HG02571 (cell line): ENCODE results near the gene DLGAP1.
"Not testable (repeated sequence)": the region's sequence is repeated elsewhere in the genome, so short reads cannot be mapped to it uniquely, and the experiment has no call there.

Experiments used
- ATAC-seq: cut with Tn5 transposase; IDR thresholded peaks from one replicate; pipeline ENCODE4 v1.9.1; 2021; ENCODE audit warnings: mild to moderate bottlenecking, moderate library complexity; ENCODE audit not compliant: unreplicated experiment

Gene DLGAP1

GRCh38 chr18:4101009-4101408 lies 354.1 kb downstream of the DLGAP1 start:
- ATAC-seq: no peak

DNA sequence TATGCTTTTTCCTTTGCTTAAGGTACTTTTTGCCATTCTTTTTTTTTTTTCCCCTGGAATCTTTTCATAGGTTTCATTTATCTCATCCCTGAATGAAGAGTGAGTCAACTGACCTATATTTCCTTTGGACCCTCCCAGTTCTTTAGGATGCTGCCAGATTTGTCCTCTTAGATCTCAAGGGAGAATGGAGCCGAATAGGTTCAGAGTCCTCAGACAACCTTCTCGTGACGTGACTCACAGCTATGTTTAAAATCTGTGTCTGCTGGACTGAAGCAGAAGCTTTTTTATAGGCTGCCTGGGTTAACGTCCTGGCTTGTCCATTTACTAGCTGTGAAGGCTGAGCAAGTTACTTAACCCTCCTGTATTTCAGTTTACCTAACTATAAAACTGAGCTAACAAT lies 358.6 kb downstream of the DLGAP1 start:
- no peak for ATAC-seq

DNA sequence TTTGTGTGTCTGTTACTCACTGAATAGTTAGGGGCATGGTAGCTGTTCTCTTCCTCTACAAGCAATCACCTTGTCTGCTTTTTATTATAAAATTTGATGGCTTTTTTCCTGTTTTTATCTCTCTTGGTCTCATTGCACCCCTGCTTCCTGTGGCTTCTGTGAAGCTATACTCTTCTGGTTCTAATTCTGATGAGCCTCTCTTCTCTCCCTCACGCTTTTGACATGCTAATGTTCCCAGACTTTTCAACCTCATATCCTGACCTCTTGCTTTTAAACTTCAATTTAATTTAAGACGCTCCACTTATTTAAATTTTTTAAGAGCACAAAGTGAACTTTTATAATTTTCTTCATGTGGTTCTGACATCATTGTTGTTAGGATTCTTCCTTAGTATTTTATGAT lies 361.4 kb downstream of the DLGAP1 start:
- no peak for ATAC-seq

DNA sequence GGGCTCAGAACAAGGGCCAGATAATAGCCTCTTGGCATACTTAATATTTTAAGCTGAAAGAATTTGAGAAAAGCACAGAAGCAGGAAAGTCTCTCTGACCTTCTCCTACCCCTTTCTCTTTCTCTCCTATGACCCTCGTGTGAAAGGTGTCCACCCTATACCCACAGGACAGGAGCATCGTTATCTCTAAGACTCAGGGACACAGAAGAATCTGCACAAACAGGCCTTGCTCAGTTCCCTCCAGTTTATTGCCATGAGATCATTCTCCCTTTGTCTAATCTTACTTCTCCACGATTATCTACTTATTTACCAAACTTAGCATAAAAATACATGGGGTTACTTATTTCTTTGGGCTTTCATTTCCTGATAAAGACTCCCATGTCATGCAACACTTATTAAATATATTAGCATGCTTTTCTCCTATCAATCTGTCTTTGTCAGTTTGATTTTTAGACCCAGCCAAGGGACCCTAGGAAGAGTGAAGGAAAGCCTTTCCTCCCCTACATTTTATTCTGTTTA lies 370.7 kb downstream of the DLGAP1 start:
- ATAC-seq: no peak

DNA sequence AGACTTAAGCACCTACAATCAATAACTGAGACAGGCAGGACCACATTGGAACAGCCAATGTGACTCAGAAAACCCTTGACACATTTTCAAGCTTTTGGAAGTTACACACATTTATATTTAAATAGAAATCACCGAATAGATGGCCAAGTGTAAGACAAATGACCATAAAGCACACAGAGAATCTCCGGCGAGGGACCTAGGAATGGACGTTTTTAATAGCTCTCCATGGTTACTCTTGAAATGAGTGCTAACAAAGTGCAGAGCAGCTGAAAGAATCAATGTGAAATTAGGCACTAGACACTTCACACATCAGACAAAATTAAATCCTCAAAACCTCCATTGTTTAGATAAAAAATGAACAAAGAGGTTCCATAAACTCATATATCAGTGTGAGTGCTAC lies 376.9 kb downstream of the DLGAP1 start:
- no peak for ATAC-seq

GRCh38 chr18:4077721-4078120 lies 377.4 kb downstream of the DLGAP1 start:
- no peak for ATAC-seq

DNA sequence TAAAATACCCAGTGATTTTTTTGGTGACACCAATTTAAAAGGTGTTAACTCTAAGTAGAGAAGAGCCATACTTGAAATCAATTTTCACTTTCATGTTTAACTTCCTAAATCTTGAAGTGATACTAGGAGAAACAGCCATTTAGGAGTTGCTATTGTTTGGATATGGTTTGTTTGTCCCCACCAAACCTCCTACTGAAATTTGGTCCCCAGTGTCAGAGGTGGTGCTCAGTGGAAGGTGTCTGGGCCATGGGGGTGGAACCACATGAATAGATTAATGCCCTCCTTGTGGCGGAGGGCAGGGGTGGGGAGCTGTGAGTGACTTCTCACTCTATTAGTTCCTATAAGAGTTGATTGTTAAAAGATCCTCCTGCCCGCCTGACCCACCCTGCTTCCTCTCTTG lies 377.9 kb downstream of the DLGAP1 start:
- ATAC-seq: no peak

GRCh38 chr18:4074647-4075046 lies 380.5 kb downstream of the DLGAP1 start:
- ATAC-seq: no peak

- no peak for ATAC-seq
Measured at GRCh38 chr18:4069183-4069582, 385.9 kb downstream of the DLGAP1 start.

DNA sequence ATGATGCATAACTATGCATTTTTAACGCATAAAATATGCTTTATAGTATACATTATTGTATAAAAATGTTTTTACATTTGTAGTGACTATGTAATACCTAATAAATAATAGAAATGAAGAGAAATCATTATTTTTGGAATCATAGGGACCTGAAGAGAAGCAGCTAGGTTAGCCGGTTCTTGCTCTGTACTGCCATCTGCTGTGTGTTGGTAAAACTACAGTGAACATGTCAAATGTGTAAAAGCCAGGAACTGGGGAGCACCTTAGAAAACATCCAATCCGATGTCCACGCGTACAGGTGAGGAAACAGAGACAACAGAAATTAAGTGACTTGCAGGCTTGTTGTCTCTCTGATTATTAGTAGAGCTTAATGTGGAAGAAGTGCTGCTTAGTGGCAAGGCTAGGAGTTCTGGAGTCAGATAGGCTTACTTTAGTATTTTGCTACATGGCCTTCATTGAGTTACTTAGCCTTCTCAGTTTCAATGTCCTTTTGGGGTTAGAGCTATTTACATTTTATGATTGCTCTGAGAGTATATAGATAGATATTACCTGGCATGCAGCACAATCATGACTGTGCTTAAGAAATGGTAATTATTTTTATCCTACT lies 386.5 kb downstream of the DLGAP1 start:
- ATAC-seq: peak; percentile 62

- no peak for ATAC-seq
Measured at GRCh38 chr18:4063545-4063944, 391.6 kb downstream of the DLGAP1 start.

DNA sequence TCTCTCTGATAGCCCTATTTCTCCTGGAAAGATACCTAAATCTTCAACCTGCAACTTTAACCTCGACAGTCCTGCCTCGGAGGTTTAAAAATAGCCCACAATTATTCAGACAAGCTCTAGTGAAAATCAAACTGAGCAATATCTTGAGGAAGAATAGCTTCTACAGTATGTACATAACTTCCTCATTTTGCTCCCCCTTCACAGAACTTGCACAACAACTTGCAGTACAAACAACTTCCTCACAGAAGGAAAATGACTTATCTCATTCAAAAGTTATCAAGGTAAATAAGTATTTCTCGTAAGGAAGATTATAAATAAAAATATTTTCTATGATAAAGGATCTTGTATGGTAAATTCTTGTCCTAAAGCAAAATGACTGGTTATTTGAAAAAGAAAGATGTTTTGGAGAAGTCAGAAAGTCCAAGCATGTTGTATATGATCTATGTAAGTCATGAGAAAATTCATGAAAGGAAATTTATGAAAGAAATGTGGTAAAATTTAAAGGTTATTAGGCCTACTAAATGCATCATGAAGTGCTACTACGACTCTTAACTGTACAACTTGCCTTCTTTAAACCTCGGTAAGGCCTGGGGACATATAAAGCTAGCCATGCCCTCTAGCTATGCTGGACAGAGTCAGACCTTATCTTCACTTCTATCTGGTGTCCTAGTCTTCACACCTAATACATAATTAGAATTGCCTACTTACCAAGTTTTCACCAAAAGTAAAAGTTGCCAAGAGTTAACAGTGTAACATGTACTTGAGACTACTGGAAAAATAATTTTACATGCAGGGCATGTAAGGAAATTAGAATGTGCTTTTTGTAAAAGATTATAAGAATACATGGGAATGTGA lies 394.5 kb downstream of the DLGAP1 start:
- no peak for ATAC-seq

GRCh38 chr18:4058179-4058578 lies 396.9 kb downstream of the DLGAP1 start:
- ATAC-seq: no peak

- ATAC-seq: no peak
Measured at GRCh38 chr18:4040391-4041092, 414.6 kb downstream of the DLGAP1 start.

DNA sequence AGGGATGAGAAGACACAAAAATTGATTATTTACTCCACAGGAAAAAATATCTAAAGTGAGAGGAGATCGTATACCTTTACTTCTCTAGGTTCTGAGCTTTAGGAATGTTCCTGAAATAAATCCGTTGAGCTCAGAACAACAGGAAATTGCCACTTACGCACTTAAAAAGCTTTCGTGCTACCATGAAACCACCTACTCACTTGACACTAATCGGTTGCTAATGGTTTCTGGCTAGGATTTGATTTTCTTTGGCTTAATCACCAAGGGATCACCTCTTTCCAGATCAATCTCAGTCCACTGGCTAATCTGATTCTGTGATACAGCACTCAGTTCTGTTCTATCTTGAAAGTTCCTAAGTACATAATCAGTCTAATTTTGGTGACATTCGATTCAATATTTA lies 419.6 kb downstream of the DLGAP1 start:
- no peak for ATAC-seq

DNA sequence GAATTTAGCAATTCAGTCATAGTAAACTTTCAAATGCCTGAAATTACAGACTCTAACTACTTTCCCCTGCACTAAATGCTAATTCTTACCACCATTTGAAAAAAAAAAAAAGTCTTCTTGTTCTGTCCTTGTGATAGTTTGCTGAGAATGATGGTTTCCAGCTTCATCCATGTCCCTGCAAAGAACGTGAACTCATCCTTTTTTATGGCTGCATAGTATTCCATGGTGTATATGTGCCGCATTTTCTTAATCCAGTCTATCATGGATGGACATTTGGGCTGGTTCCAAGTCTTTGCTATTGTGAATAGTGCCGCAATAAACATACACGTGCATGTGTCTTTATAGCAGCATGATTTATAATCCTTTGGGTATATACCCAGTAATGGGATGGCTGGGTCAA lies 420.3 kb downstream of the DLGAP1 start:
- not testable (repeated sequence) for ATAC-seq

DNA sequence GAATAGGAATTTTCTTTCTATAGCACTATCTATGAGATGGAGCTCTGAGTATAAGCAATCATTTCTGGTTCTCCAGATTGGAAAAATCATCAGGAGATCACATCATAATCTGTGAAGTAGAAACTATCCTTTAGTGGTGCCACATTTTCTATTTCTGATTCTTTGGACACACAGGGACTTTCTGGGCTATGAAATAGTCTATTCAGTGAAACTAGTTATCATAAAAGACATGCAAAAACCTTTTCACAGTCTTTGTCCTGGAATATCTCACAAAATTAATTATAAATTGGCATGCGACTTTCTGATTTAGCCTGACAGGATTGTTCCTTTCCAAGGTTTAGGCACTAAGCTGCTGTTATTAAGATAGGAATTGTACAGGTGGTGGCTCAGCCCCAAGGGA lies 428.6 kb downstream of the DLGAP1 start:
- ATAC-seq: no peak

DNA sequence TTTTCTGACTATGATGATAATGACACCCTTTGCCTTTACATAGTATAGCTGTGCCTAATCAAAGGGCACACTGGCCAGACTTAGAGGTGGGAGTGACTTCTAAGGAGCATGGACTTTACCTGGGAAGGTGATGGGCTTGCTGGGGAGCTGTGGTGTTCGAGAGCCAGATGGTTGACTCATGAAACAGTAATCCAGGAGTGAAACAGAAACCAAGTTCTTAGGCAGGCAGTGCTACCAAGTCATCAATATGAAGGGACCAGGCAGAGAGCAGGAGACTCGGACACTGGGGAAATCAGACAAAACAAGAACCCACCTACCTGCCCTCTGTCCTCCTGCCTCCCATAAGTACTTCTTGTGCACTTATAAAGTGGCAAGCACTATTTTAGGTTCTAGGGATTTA lies 430.4 kb downstream of the DLGAP1 start:
- no peak for ATAC-seq

DNA sequence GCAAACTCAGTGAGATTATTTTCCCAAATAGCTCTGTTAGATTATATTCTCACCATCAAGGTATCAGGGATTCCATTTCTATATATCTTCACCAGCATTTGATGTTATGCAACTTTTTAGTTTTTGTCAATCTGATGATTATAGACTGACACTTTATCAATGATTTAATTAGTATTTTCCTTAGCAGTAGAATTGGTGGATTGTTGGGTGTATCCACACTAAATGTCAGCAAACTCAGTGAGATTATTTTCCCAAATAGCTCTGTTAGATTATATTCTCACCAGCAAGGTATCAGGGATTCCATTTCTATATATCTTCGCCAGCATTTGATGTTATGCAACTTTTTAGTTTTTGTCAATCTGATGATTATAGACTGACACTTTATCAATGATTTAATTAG lies 432.4 kb downstream of the DLGAP1 start:
- not testable (repeated sequence) for ATAC-seq

DNA sequence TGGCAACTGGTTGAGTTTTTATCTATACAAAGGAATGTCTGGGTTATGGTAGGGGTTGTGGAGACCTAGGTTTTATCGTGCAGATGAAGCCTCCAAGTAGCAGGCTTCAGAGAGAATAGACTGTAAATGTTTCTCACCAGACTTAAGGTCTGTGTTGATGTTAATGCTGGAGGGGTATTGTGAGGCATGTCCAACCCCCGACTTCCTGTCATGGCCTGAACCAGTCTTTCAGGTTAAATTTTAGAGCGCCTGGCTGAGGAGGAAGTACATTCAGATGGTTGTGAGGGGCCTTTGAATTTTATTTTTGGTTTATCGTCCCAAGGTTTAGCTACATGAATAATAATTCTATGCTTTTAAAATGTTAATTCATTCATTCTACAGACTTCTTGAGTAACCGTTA lies 435.1 kb downstream of the DLGAP1 start:
- no peak for ATAC-seq

GRCh38 chr18:4017480-4017879 lies 437.6 kb downstream of the DLGAP1 start:
- ATAC-seq: peak; percentile 75
